Astrocyte (in vitro differentiated cells and primary cell): ENCODE results near the gene PAPPA2. TPM values are rescaled to one million over a fixed set of nuclear protein-coding genes. Genes with fewer than 3 reads are reported as not detected.

Source experiments
- DNase-seq: peaks from one replicate; pipeline ENCODE4 v3.0.0-alpha.2; 2010; ENCODE audit warnings: low read depth
- FAIRE-seq: peaks from 2 replicates; lab custom pipeline; 2011; peaks lifted over from hg19 to GRCh38; lab: Jason Lieb, UNC
- H2AFZ ChIP-seq: 2 replicates; pipeline ENCODE4 v1.6.0; 2012; ENCODE audit warnings: low read depth, low read length, inconsistent platforms
- H3K27ac ChIP-seq: 2 replicates; pipeline ENCODE4 v1.5.1; 2011; ENCODE audit warnings: low read depth, low read length, inconsistent platforms
- H3K27me3 ChIP-seq: 2 replicates; pipeline ENCODE4 v1.6.0; 2011; ENCODE audit warnings: low read length, inconsistent platforms; ENCODE audit not compliant: insufficient read depth
- H3K36me3 ChIP-seq: 2 replicates; pipeline ENCODE4 v1.5.1; 2011; ENCODE audit warnings: low read length, inconsistent platforms; ENCODE audit not compliant: insufficient read depth
- H3K4me1 ChIP-seq: 2 replicates; pipeline ENCODE4 v1.5.1; 2011; ENCODE audit warnings: low read length, inconsistent platforms; ENCODE audit not compliant: insufficient read depth
- H3K4me2 ChIP-seq: 2 replicates; pipeline ENCODE4 v1.6.0; 2012; ENCODE audit warnings: low read length, inconsistent platforms
- H3K4me3 ChIP-seq: 2 replicates; pipeline ENCODE4 v1.5.1; 2011; ENCODE audit warnings: low read depth, mild to moderate bottlenecking, low read length, inconsistent platforms; ENCODE audit not compliant: insufficient read depth
- H3K79me2 ChIP-seq: 2 replicates; pipeline ENCODE4 v1.6.0; 2012; ENCODE audit warnings: mild to moderate bottlenecking, low read length, inconsistent platforms; ENCODE audit not compliant: insufficient read depth
- H3K9ac ChIP-seq: 2 replicates; pipeline ENCODE4 v1.6.0; 2012; ENCODE audit warnings: mild to moderate bottlenecking, low read length, inconsistent platforms
- H3K9me3 ChIP-seq: 2 replicates; pipeline ENCODE4 v1.5.1; 2012; ENCODE audit warnings: low read depth, mild to moderate bottlenecking, low read length, inconsistent platforms; ENCODE audit not compliant: insufficient read depth
- H4K20me1 ChIP-seq: 2 replicates; pipeline ENCODE4 v1.6.0; 2012; ENCODE audit warnings: low read length, inconsistent platforms; ENCODE audit not compliant: insufficient read depth
- H3K27ac Mint-ChIP-seq: one replicate; pipeline ENCODE4 v1.8.0; 2021; ENCODE audit warnings: mild to moderate bottlenecking, mixed read lengths; ENCODE audit not compliant: unreplicated experiment
- H3K27me3 Mint-ChIP-seq: one replicate; pipeline ENCODE4 v1.8.0; 2021; ENCODE audit warnings: low read depth, mixed read lengths; ENCODE audit not compliant: unreplicated experiment
- H3K36me3 Mint-ChIP-seq: one replicate; pipeline ENCODE4 v1.8.0; 2021; ENCODE audit warnings: low read depth, mixed read lengths; ENCODE audit not compliant: unreplicated experiment
- H3K4me1 Mint-ChIP-seq: one replicate; pipeline ENCODE4 v1.8.0; 2021; ENCODE audit warnings: low read depth, mixed read lengths; ENCODE audit not compliant: unreplicated experiment
- H3K4me3 Mint-ChIP-seq: one replicate; pipeline ENCODE4 v1.8.0; 2021; ENCODE audit warnings: mild to moderate bottlenecking, moderate library complexity, mixed read lengths; ENCODE audit not compliant: unreplicated experiment
- H3K9me3 Mint-ChIP-seq: one replicate; pipeline ENCODE4 v1.8.0; 2021; ENCODE audit warnings: mild to moderate bottlenecking, mixed read lengths; ENCODE audit not compliant: unreplicated experiment
- CTCF ChIP-seq: IDR thresholded peaks from 2 replicates; pipeline ENCODE4 v1.5.1; 2011; ENCODE audit warnings: low read depth, mild to moderate bottlenecking, inconsistent platforms, low read length, moderate library complexity; ENCODE audit not compliant: insufficient read depth
- EZH2 ChIP-seq: IDR thresholded peaks from 2 replicates; pipeline ENCODE4 v1.6.1; 2012; ENCODE audit warnings: mild to moderate bottlenecking, low read length, inconsistent platforms; ENCODE audit not compliant: insufficient read depth
- total RNA-seq: library from RNA; stranded (reverse); gene quantifications from 2 replicates; pipeline ENCODE4 v1.2.1, GENCODE V29; 2021

PAPPA2 gene
- total RNA-seq, 1 donor from 2014 or later = 19.0 TPM

DNA sequence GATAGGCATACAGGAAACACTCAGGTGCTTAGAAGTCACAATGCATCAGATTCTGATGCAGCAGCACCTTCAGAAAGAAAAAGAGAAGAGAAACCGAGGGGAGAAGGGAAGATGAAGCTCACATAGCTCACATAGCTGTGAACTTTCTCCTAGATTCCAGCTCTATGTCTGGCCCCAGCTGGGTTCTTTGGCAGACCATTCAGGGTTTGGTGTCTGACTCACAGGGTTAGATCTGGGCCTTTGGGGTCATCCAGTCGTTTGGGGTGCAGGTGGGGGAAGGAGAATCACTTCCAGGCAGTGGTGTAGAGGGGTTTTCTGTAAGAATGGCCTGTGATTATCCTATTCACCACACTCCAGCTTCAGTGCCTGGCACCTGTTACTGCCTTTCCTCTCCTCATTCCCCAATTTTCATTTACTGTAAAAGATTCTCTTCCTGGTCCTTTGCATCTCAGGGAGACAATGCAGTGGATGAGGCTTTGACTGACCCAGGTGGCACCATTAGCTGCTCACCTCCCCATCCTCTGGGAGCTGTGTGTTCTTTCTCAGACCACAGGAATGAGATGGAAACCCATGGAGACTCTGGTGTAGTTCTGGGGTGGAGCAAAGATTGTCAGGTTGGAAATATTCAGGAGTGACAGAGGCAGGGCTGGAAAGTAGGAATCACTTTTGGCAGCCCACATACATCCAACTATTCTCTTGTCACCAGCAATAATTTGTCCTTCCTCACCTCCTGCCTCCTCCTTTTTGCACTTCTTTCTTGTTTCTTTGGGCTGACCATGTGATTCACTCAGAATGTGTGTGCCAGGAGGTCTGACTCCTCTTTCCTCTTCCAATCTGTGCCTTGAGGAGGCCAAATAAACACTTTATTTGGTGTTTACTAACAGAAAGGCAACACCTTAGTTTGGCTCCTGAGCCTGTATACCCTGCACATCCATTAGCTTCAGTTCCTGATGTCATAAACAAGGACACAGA lies 103.3 kb downstream of the PAPPA2 start:
- H3K4me3 ChIP-seq = no peak overlapping the region
- H3K9me3 ChIP-seq = no peaks in the 10 kb centered on the region
- no peaks in the 10 kb centered on the region for H4K20me1 ChIP-seq
- peaks cover 5% of the 10 kb centered on the region for H3K36me3 Mint-ChIP-seq
- no peaks in the 10 kb centered on the region for H3K36me3 ChIP-seq
- no peaks in the 10 kb centered on the region for H3K79me2 ChIP-seq
- peak; percentile 7 for DNase-seq
- no peak overlapping the region for H3K27ac Mint-ChIP-seq
- H3K4me2 ChIP-seq = no peak overlapping the region
- no peaks in the 10 kb centered on the region for H3K9me3 Mint-ChIP-seq
- H3K4me1 ChIP-seq = no peaks in the 10 kb centered on the region
- H2AFZ ChIP-seq = no peak overlapping the region
- H3K27me3 Mint-ChIP-seq = peaks cover 6% of the 10 kb centered on the region
- H3K4me1 Mint-ChIP-seq = peaks cover 17% of the 10 kb centered on the region
- no peak overlapping the region for H3K4me3 Mint-ChIP-seq
- H3K27me3 ChIP-seq = no peaks in the 10 kb centered on the region
- H3K9ac ChIP-seq = no peak overlapping the region
- FAIRE-seq = no peak
- no peak overlapping the region for H3K27ac ChIP-seq
- TF ChIP-seq CTCF (no peak), EZH2 (no peak)

- H3K36me3 ChIP-seq = no peaks in the 10 kb centered on the region
- no peaks in the 10 kb centered on the region for H3K9me3 ChIP-seq
- Mint-ChIP-seq H3K36me3 (peaks cover 5% of the 10 kb centered on the region), H3K27me3 (peaks cover 7% of the 10 kb centered on the region), H3K4me3 (no peak overlapping the region), H3K4me1 (peaks cover 17% of the 10 kb centered on the region), H3K9me3 (no peaks in the 10 kb centered on the region), H3K27ac (no peak overlapping the region)
- DNase-seq (peak; percentile 62), FAIRE-seq (no peak)
- H4K20me1 ChIP-seq = no peaks in the 10 kb centered on the region
- no peaks in the 10 kb centered on the region for H3K4me1 ChIP-seq
- no peaks in the 10 kb centered on the region for H3K79me2 ChIP-seq
- H3K9ac ChIP-seq = no peak overlapping the region
- H3K27ac ChIP-seq = no peak overlapping the region
- no peak for TF ChIP-seq EZH2
- no peak for TF ChIP-seq CTCF
- H3K4me2 ChIP-seq = no peak overlapping the region
- no peak overlapping the region for H2AFZ ChIP-seq
- H3K4me3 ChIP-seq = no peak overlapping the region
- H3K27me3 ChIP-seq = no peaks in the 10 kb centered on the region
Observed at GRCh38 chr1:176567190-176567794, 104.3 kb downstream of the PAPPA2 start.
